Measurements from ENCODE around the gene INS. TPM values are rescaled to one million over a fixed set of nuclear protein-coding genes. Genes with fewer than 3 reads are reported as not detected.

The INS gene
- total and polyA plus RNA-seq, 10 of the 15 experiments (the other 5 are each of a cell fraction or from before 2014, with no cell fraction given), result not detected

DNA sequence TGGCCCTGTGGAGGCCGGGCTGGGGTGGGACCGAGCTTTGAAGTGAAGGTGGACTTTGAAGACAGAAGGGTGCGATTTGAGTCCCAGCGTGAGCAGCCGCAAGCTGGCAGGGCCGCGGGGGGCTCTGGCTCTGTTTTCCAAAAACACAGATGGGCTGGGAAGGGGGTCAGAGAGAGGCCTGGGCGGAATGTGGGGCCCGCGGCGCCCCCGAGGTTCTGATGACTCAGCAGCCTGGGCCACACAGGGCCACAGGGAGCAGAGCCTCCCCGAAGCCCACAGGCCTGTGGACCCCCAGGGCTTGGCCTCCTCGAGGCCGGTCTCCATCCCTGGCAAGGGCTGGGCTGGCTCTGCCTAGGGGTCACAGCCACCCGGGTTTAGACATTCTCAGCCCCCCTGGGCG, 6.1 kb downstream of the INS start:
- no peak for ATAC-seq
- in situ Hi-C loops (cut with MboI) (loop anchor here (5.0 kb wide), 2 partner anchors 333 to 458 kb away; partner anchors contain the start of gene KRTAP5-6), intact Hi-C loops (cut with micrococcal nuclease; ENCODE audit: unreplicated experiment) (no loop called here)
- no peak overlapping the region for H3K4me3 ChIP-seq
- H4K20me1 ChIP-seq (ENCODE audit: control insufficient read depth, insufficient read depth), result no peaks in the 10 kb centered on the region
- BruUV-seq (replicated peaks), result no TSS peak
- H2AFZ ChIP-seq (ENCODE audit: control insufficient read depth, low read depth, low read length), result no peak overlapping the region
- no peak for TF ChIP-seq BACH1 (IDR thresholded peaks at IDR 0.05; ENCODE audit: borderline replicate concordance)
- no peak for TF ChIP-seq HDGF (IDR thresholded peaks at IDR 0.05)
- no peak for TF ChIP-seq KAT2A (conservative IDR thresholded peaks at IDR 0.05; ENCODE audit: control insufficient read depth, low read depth, low read length)
- TF ChIP-seq MYC (IDR thresholded peaks at IDR 0.05; ENCODE audit: insufficient read depth, insufficient read length, insufficient replicate concordance, low read length, severe bottlenecking), result no peak
- TF ChIP-seq MYB (IDR thresholded peaks at IDR 0.05; ENCODE audit: borderline replicate concordance, low read depth, low read length), result no peak
- TF ChIP-seq IRF4 (IDR thresholded peaks at IDR 0.05; ENCODE audit: low read depth, low read length), result no peak
- no peak for TF ChIP-seq ZBTB33 (IDR thresholded peaks at IDR 0.05)
- TF ChIP-seq ZBTB11 (CRISPR knock-in tag; IDR thresholded peaks at IDR 0.05), result no peak
- no peak for TF ChIP-seq SMC3 (IDR thresholded peaks at IDR 0.05; ENCODE audit: borderline replicate concordance, low read length)
- no peak for TF ChIP-seq HCFC1 (IDR thresholded peaks at IDR 0.05; ENCODE audit: low read length)
- TF ChIP-seq YY1 (IDR thresholded peaks at IDR 0.05; ENCODE audit: low read depth, low read length), result no peak
- TF ChIP-seq SIX5 (IDR thresholded peaks at IDR 0.05; ENCODE audit: low read depth, low read length, severe bottlenecking), result no peak
- TF ChIP-seq CHD2 (IDR thresholded peaks at IDR 0.05; ENCODE audit: borderline replicate concordance, low read depth, low read length), result no peak
- H3K27ac ChIP-seq (ENCODE audit: control insufficient read depth, insufficient read depth), result no peak overlapping the region
- ChIA-PET SMC1A (ENCODE audit: uncharacterized antibody, unreplicated experiment) (interaction anchor here (1.3 kb wide), 1 partner anchor 119 kb away, joined by 3 read pairs; no protein-coding TSS in a partner anchor), CTCF (interaction anchor here (1.5 to 7.8 kb wide), 2 partner anchors 117 to 502 kb away, joined by 5 to 180 read pairs; no protein-coding TSS in a partner anchor), RAD21 (ENCODE audit: unreplicated experiment) (interaction anchor here (1.3 to 6.4 kb wide), 2 partner anchors 118 to 461 kb away, joined by 3 to 101 read pairs; no protein-coding TSS in a partner anchor), POLR2A (no interaction called here)
- H3K4me1 ChIP-seq (ENCODE audit: control insufficient read depth, insufficient read depth, low read length), result no peaks in the 10 kb centered on the region
- H3K79me2 ChIP-seq (ENCODE audit: control insufficient read depth, insufficient read depth, low read length), result no peaks in the 10 kb centered on the region
- no peaks in the 10 kb centered on the region for H3K9me3 ChIP-seq (replicated peaks; ENCODE audit: control insufficient read depth, insufficient read depth, low read length)
- H3K9ac ChIP-seq (ENCODE audit: control insufficient read depth, insufficient read depth, low read length), result no peak overlapping the region
- FAIRE-seq, result no peak
- 49% methylated on average over 17 of the region's 17 CpGs for WGBS (ENCODE audit: insufficient coverage, insufficient replicate concordance, low lambda C conversion rate, missing lambda C conversion rate)
- H3K36me3 ChIP-seq (ENCODE audit: control insufficient read depth in 2 of 2, insufficient read depth in 2 of 2, low read length in 1 of 2), result no peaks in the 10 kb centered on the region
- DNase-seq (ENCODE audit: low read depth, low spot score), result no peak
- H3K4me2 ChIP-seq (ENCODE audit: control insufficient read depth, insufficient read depth), result no peak overlapping the region
- H3K27me3 ChIP-seq (replicated peaks in 1 of 2; ENCODE audit: control insufficient read depth in 2 of 2, insufficient read depth in 2 of 2, low read length in 1 of 2), result no peaks in the 10 kb centered on the region; a peak in 1 of 4 replicates
